Measurements from ENCODE around the gene GPR149.

GPR149 gene

DNA sequence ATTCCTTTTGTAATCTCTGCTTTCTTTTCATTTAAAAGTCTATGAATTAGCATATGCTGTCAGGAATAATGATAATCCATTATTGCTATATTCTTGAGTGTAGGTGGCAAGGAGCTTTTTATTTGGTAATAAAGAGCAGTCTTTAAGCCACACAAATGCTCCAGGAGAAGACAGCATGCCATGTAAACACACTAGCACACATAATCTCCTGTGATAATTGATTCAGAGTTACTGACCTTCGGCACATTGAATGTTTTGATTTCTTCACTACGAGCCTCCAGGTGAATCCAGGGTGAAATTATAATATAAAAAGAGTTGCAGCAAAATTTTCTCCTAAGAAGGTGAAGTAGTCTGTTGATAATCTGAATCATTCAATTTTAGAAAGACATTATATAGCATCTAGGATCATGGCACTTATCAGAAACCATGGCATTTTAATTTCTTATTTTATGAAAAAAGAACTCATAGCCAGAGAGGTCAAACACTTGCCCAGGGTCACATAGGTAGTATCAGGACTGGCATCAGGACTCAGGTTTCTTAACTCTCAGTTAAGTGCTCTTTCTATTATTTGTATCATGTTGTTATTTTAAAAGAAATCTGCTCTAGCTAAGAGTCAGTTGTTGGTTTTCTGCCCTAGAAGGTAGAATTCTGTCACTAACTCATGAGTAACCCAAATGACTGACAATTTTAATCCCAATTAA, 84.4 kb downstream of the GPR149 start:
- no peak for DNase-seq (ENCODE audit: low read depth, low spot score)

DNA sequence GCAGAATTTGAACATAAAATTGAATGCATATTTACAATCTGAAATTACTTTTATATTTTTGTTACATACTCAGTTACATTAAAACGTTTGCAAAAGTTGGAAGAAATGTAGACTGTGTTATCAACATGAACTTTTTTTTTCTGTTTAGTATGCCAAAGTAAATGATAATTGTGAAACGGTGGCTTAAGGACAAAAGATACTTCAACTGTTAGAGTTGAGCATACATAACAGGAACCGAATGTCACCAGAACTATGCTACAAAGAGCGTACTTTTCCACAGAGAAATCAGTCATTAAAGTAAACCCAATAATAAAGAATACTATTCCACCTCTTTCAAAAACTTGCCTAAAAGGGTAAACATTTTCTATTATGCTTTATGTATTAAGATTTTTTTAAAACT, 91.4 kb downstream of the GPR149 start:
- no peak for DNase-seq (ENCODE audit: low read depth, low spot score)

DNA sequence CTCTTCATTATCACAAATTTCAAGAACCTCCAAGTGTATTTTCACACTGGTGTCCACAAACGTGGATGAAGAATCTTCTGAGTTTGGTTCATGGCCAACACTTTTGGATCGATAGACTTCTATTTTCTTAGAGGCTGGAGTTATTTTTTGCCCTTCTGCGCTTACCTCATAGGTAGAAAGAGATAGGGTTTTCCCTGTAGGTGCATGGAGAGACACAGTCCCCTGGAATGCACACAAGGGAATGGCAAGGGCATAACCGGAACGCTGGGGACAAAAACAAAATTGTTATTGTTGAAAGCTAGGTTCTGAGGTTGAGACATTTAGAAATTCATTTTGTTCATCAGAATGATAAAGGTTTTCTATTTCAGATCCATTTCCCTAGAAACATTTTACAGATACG, 92.0 kb downstream of the GPR149 start:
- no peak for DNase-seq (ENCODE audit: low read depth, low spot score)

DNA sequence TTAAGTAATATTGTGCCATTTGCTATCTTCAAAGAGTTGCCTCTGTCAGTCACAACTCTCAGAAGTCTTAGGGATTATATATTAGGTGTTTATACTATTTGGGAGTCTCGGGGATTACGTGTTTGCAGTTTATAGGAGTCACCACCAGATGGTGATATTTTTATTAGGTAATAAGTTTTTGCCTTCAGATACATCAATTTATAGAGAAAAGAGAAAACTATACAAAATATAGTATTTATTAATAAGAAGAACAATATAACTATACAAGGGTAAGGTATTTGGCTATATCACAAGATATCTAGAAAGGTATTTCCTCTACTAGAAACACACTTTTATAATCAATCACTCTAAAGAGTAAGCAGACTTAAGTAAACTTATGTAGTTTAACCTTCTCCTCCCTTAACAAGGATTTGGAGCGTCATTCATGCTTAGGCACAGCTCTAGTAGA, 95.0 kb downstream of the GPR149 start:
- DNase-seq (ENCODE audit: low read depth, low spot score), result no peak

DNA sequence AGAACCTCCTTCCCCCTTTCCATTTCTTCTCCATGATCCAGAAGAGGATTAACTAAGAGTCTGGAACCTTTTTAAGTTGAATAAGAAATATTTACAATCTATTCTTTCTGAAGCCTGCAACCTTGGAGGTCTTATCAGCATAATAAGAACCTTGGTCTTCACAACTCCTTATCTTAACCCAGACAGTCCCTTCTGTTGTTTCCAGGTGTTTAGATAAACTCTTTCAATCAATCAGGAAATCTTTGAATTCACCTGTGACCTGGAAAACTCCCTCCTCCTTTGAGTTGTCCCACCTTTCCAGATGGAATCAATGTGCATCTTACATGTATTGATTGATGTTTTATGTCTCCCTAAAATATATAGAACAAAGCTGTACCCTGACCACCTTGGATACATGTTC, 102.1 kb downstream of the GPR149 start:
- no peak for DNase-seq (ENCODE audit: low read depth, low spot score)

DNA sequence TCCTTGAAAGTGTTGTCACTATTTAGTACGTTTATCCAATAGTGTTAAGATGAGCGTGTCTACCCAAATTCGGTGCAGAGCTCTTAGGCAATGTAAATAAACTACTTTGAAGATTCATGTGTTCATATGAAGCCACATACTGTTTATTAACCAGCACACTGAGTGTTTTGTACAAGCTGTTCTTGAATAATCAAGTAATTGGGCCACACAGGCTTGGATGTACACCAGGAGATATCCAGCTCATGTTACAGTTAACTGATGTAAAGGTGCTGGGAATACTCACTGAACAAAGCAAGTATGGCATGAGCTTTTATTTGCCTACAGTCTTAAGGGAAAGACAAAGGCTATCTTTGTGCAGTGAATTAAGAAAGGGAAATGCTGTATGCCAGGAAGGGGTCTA, 105.1 kb downstream of the GPR149 start:
- DNase-seq (ENCODE audit: low read depth, low spot score), result no peak

DNA sequence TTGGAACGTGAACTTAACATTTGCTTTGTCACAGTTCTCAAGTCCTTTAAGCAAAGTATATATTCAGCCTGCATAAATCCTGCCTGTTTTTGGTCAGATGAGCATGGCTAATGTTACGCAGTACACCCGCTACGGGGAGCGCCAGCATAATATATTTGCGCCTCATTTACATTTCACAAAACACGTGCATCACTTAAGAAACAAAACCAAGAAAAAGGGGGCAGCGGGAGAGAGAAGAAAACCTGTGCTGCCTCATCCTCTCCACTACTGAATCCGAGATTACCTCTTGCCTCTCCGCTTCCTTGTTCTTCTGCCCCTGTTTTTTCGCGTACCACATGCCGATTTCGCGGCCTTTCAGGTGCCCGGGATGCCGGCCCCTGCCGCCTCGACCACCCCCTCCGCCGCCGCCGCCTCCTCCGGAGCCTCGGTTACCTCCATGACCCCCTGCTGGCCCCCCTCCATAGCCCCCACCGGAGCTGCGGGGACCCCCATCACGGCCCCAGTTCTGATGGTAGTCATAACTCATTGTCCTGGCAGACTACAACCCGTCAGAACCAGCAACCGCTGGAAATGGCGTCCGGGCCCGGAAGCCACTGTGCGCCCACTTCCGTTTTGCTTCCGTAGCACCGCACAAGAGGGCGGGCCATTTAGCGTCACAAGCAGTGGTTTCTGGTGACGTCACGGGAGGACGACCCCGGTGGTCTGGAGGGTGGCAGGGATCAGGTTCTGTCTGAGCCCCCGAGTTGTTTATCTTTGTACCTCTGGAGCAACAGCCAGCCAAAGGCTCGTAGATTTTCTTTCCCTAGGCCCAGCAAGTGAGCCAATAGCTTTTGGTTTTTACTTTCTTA, 105.9 kb downstream of the GPR149 start, which contains the start of gene DHX36:
TSS of gene DHX36 (minus strand) at position 597 of the 848 bp plus-strand sequence. CDS start at position 526, 71 bp downstream.
- DNase-seq (ENCODE audit: low read depth, low spot score), result peak; percentile 96

DNA sequence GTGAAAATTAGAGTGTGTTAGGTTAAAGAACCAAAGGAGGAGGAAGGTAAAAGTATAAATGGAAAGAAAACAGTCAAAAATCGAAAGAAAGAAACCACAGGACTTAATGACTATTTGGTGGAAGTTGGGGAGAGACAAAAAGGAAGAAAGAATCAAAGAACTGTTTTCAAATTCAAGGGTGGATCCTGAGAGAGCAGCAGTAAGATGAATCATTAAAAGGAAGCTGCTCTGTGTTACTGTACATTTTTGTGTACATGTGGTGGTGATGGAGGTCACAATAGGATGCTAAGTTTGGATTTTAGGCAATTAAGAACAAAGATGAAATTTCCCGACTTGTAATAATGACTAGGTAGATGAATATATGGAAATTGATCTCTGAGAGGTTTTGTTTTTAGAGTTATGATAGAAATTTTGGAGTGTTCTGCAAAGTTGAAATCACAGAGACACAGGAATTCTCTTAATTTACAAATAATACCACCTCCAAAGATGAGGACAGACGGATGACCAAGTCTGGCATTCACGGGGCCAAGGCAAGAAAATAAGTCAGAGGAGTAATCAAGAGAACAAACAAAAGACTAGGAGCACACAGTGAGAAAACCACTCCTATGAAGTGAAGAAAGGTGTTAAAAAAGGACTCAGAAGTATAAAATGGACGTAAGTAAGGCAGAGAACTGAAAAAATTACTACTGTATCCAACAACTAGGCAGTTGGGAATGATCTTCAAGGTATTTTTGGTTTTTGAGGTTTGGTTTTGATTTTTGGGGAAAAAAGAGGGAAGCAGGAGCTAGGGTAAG, 112.8 kb downstream of the GPR149 start:
- DNase-seq (ENCODE audit: low read depth, low spot score), result no peak

DNA sequence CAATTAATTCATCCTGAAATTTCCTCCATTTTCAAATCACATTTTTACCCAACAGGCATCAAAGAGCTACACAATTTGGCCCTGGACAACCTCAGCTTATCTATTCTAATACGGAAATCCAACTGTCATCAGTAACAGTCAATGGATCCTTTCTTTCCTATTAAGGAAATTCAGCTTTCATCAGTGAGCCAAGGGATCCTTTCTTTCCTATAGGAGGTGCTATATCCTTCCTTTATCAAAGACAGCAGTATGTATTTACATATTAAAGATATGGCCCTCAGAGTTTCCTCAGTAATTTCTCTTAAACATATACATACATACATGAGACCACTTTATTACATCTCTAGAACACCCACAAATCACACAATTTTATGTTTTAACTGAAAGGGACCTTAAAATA, 115.8 kb downstream of the GPR149 start:
- no peak for DNase-seq (ENCODE audit: low read depth, low spot score)

DNA sequence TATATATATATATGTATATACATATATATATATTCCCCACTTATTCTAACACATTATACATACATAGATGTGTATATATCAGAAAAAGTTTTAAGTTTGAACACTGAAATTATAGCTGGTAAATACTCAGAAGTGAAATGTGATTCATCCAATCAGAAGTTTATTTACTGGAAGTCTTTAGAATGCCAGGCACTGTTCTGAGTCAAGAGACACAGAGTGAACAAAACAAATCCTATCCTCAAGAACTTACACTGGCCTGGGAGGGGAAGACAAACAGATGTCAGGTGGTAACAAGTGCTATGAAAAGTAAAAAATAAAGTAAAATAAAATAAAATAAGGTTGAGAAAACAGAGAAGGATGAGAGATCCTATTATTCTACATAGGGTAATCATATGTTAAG, 119.2 kb downstream of the GPR149 start:
- no peak for DNase-seq (ENCODE audit: low read depth, low spot score)

DNA sequence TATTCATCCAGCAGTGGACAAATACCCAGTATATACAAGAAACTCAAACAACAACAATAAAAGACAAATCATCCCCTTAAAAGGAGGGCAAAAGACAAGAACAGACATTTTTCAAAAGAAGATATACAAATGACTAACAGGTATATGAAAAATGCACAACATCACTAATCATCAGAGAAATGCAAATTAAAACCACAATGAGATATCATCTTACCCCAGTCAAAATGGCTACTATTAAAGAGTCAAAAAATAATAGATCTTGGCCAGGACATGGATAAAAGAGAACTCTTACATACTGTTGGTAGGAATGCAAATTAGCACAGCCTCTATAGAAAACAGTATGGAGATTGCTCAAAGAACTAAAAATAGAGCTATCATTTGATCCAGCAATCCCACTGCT, 122.6 kb downstream of the GPR149 start:
- no peak for DNase-seq (ENCODE audit: low read depth, low spot score)

DNA sequence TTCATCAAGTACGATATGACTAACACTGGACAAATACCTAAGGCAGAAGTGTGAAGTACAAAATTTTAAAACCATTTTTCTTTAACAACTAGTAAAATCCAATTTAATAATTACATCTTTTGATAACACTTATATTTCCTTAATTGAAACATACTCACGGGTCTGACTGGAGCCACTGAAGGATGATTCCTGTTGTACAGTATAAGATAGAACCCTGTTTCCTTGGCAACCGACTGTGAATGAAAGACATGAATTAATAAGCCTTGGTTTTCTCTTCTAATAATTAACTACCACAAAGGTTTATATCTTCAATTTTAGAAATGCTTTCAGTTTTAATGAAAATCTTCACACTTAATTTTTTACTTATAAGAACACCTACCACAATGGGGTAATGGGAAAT, 125.1 kb downstream of the GPR149 start:
- DNase-seq (ENCODE audit: low read depth, low spot score), result no peak

DNA sequence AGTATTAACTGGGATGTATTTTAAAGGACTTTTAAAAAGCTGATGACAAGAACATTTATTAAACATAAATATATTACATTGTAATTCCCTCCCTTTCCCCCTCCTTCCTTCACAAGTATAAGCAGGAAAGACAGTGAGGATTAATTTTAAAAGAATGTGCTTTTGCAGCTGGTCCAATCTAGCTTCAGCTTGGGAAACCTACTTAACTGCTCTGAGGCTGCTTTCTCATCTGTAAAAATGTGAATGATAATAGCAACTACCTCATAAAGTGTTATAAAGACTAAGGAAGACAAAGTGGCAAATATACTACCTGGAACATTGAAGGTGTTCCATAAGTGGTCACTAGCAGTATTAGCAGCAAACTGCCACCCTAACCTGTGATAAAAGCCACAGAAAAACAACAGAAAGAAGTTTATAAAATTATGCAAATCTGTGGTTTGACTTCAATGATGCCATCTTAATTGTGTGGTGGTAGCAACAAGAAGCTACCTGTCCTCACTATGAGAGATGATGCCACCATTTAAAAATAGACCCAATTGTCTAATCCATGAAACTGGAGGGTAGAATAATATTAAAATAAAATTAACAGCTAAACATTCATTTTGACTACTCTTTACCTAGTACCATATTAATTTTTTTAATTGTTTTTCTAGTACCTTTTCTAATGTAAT, 125.7 kb downstream of the GPR149 start:
- DNase-seq (ENCODE audit: low read depth, low spot score), result no peak

DNA sequence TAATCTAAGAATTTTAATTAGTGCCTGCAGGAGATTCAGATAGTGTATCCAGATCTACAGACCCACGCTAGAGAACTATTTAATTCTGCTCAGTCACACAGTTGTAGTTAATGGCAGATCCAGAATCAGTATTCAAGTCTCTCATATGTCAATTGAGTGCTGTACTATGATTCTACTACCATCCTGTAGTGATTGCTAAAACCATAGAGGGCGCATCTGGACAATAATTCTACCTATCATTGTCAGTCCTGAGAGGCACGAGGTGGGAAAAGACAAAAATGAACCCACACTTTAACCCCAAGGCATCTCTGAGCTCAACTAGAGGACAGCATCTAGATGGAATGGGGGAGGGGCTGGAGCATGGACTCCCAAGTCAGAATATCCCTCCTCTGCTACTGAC, 128.4 kb downstream of the GPR149 start:
- no peak for DNase-seq (ENCODE audit: low read depth, low spot score)

DNA sequence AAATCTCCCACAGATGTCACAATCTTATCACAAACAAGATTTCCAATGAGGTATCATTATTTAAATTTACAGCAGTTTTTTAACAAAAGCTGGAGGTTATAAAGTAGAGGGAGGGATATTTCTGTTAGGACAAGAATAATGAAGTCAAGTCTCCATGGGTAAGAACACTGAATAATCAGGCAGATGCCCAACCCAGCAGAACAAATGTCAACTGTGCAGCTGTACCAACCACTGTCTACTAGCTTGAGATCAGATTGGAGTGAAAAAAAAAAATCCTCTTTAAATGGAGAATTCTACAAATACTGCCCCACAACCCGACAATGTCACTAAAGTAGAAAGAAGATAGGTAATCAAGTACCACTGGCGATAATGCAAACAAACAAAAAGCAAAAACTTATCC, 136.0 kb downstream of the GPR149 start:
- DNase-seq (ENCODE audit: low read depth, low spot score), result no peak

DNA sequence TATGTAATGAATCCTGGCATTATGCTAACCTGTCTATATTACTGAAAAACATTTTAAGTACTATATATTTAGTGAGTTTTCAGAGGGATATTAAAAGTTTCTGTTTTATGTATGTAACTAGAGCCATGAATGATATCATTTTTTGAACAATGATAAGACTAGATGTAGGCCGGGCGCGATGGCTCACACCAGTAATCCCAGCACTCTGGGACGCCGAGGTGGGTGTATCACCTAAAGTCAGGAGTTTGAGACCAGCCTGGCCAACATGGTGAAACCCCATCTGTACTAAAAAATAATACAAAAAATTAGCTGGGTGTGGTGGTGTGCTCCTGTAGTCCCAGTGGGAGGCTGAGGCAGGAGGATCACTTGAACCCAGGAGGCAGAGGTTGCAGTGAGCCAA, 139.8 kb downstream of the GPR149 start:
- no peak for DNase-seq (ENCODE audit: low read depth, low spot score)
